Measurements from ENCODE around the gene GTF2F2. TPM values are rescaled to one million over a fixed set of nuclear protein-coding genes. Genes with fewer than 3 reads are reported as not detected.

Gene GTF2F2
- total and polyA plus RNA-seq, 10 donors = 11.8 to 19.1 (median 16.4) TPM

DNA sequence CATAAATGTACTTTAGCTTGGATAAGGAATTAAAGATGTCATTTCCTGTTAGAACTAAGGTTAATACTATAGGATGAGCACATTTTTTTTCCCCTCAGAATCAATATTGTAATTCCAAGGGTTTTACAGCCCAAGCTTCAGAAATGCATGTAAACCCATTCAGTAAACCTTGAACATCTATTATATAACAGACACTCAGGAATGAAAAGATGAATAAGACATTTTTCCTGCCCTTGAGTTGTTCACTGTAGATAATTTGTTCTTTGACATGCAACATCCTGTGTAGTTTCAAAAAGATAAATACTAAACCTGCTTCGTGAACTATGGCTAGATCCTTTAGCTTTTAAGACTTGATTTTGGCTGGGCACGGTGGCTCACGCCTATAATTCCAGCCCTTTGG, 102.2 kb downstream of the GTF2F2 start:
- Histone ChIP-seq H3K27me3 (replicated peaks in 1 of 7) (no peaks in the 10 kb centered on the region), H3K36me3 (no peaks in the 10 kb centered on the region), H3K4me1 (peaks cover 0 to 10% (median 0%) of the 10 kb centered on the region in 6 donors), H3K9me3 (no peaks in the 10 kb centered on the region), H3K4me3 (no peak overlapping the region), H3K27ac (no peak overlapping the region)
- intact Hi-C loops (cut with DNase I; ENCODE audit: low total_unique reads) = no loop called here
- DNase-seq = no peak
- TF ChIP-seq POLR2AphosphoS5 (IDR thresholded peaks at IDR 0.05) = no peak
- TF ChIP-seq, protein P1, sequence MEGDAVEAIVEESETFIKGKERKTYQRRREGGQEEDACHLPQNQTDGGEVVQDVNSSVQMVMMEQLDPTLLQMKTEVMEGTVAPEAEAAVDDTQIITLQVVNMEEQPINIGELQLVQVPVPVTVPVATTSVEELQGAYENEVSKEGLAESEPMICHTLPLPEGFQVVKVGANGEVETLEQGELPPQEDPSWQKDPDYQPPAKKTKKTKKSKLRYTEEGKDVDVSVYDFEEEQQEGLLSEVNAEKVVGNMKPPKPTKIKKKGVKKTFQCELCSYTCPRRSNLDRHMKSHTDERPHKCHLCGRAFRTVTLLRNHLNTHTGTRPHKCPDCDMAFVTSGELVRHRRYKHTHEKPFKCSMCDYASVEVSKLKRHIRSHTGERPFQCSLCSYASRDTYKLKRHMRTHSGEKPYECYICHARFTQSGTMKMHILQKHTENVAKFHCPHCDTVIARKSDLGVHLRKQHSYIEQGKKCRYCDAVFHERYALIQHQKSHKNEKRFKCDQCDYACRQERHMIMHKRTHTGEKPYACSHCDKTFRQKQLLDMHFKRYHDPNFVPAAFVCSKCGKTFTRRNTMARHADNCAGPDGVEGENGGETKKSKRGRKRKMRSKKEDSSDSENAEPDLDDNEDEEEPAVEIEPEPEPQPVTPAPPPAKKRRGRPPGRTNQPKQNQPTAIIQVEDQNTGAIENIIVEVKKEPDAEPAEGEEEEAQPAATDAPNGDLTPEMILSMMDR (IDR thresholded peaks at IDR 0.05 in 8 of 11, conservative IDR thresholded peaks at IDR 0.05 in 3 of 11) = no peak
- 79 to 91% (median 85%) methylated on average over 3 of the region's 3 CpGs for WGBS, 5 donors

DNA sequence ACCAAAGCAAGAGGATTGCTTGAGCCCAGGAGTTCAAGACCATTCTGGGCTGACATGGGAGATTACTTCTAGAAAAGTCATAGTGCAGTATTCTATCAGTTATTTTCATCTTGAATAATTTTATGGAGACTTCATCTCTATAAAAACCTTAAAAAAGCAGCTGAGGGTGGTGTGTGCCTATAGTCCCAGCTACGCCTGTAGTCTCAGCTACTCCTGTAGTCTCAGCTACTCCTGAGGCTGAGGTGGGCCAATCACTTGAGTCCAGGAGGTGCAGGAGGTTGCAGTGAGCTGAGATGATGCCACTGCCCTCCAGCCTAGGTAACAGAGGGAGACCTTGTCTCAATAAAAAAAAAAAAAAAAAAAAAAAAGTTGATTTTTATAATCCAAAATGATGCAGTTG, 102.6 kb downstream of the GTF2F2 start:
- TF ChIP-seq POLR2AphosphoS5 (IDR thresholded peaks at IDR 0.05) = no peak
- TF ChIP-seq POLR2A (IDR thresholded peaks at IDR 0.05) = no peak
- TF ChIP-seq, protein P1 (IDR thresholded peaks at IDR 0.05 in 8 of 11, conservative IDR thresholded peaks at IDR 0.05 in 3 of 11) = no peak
- intact Hi-C loops (cut with DNase I; ENCODE audit: low total_unique reads) = no loop called here

DNA sequence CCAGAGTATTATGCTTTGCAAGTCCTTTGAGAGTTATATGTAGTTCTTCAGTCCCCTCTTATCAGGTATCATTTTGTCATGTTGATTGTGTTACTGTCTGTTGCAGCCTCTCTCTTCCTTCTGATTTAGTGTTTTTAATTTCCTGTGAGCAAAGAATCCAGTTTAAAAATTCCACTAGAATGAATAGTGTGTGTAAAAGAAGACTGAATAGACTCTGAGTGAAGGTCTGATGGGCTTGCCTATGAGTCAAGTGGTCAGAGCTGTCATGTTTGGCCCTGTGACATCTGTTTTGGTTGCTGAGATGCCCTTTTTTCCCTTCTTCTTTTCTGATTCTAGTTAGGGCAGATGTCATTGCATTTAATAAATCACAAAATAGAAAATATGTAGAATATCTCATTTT, 103.9 kb downstream of the GTF2F2 start:
- TF ChIP-seq, protein P1 (IDR thresholded peaks at IDR 0.05 in 8 of 11, conservative IDR thresholded peaks at IDR 0.05 in 3 of 11) = no peak
- TF ChIP-seq POLR2AphosphoS5 (IDR thresholded peaks at IDR 0.05) = no peak
- TF ChIP-seq POLR2A (IDR thresholded peaks at IDR 0.05) = no peak
- Histone ChIP-seq H3K4me1 (peaks cover 0 to 6% (median 0%) of the 10 kb centered on the region in 6 donors), H3K27me3 (replicated peaks in 1 of 7) (no peaks in the 10 kb centered on the region), H3K4me3 (no peak overlapping the region), H3K36me3 (no peaks in the 10 kb centered on the region), H3K9me3 (no peaks in the 10 kb centered on the region), H3K27ac (no peak overlapping the region)
- no peak for DNase-seq
- intact Hi-C loops (cut with DNase I; ENCODE audit: low total_unique reads) = no loop called here

More for the DNA sequence above, 102.6 kb downstream of the GTF2F2 start:
- Histone ChIP-seq H3K4me3 (no peak overlapping the region), H3K27me3 (replicated peaks in 1 of 7) (no peaks in the 10 kb centered on the region), H3K9me3 (no peaks in the 10 kb centered on the region), H3K27ac (no peak overlapping the region), H3K4me1 (peaks cover 0 to 10% (median 0%) of the 10 kb centered on the region in 6 donors), H3K36me3 (no peaks in the 10 kb centered on the region)
- 95 to 100% (median 100%) methylated on average over 1 of the region's 1 CpG for WGBS, 5 donors
- DNase-seq = no peak

DNA sequence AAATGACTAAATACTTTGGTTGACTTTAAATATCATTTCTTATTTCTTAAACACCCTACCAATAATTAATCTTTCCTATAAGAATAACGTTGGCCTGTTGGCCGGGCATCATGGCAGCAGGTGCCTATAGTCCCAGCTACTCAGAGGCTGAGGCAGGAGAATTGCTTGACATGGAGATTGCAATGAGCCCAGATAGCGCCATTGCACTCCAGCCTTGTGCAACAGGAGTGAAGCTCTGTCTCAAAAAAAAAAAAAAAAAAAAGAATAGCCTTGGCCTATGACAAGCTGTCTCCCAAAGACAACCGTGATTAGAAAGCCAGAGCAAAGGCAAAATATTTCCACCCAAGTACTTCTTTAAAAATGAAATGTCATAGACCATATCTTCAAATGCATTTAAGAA, 105.1 kb downstream of the GTF2F2 start:
- Histone ChIP-seq H3K27me3 (replicated peaks in 1 of 7) (no peaks in the 10 kb centered on the region), H3K9me3 (no peaks in the 10 kb centered on the region), H3K27ac (no peak overlapping the region), H3K4me3 (no peak overlapping the region), H3K36me3 (no peaks in the 10 kb centered on the region), H3K4me1 (no peaks in the 10 kb centered on the region)
- DNase-seq = no peak
- 87 to 91% (median 90%) methylated on average over 4 of the region's 4 CpGs for WGBS, 5 donors
- TF ChIP-seq POLR2AphosphoS5 (IDR thresholded peaks at IDR 0.05) = no peak
- TF ChIP-seq, protein P1 (IDR thresholded peaks at IDR 0.05 in 8 of 11, conservative IDR thresholded peaks at IDR 0.05 in 3 of 11) = no peak
- no peak for TF ChIP-seq POLR2A (IDR thresholded peaks at IDR 0.05)
- intact Hi-C loops (cut with DNase I; ENCODE audit: low total_unique reads) = no loop called here

Measured in spleen (tissue), 11 donors.